ENCODE measurements around the gene MITF.

DNA sequence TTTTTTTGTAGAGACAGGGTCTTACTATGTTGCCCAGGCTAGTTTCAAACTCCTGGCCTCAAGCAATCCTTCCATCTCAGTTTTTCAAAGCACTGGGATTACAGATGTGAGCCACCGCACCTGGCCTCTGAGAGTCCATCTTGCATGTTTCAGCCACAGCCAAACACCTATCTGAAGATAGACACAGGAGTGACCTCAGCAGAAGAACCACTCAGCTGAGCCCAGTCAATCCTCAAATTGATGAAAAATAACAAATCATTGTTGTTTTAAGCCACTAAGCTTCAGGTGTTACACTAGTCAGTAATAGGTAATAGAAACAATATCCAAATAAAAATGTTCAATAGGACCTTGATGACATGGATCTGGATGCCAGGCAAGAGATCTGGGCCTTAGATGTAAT is 38.3 kb upstream of the MITF start:
- TF ChIP-seq, protein P1, sequence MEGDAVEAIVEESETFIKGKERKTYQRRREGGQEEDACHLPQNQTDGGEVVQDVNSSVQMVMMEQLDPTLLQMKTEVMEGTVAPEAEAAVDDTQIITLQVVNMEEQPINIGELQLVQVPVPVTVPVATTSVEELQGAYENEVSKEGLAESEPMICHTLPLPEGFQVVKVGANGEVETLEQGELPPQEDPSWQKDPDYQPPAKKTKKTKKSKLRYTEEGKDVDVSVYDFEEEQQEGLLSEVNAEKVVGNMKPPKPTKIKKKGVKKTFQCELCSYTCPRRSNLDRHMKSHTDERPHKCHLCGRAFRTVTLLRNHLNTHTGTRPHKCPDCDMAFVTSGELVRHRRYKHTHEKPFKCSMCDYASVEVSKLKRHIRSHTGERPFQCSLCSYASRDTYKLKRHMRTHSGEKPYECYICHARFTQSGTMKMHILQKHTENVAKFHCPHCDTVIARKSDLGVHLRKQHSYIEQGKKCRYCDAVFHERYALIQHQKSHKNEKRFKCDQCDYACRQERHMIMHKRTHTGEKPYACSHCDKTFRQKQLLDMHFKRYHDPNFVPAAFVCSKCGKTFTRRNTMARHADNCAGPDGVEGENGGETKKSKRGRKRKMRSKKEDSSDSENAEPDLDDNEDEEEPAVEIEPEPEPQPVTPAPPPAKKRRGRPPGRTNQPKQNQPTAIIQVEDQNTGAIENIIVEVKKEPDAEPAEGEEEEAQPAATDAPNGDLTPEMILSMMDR (IDR thresholded peaks at IDR 0.05): no peak
- TF ChIP-seq POLR2A (IDR thresholded peaks at IDR 0.05): no peak
- TF ChIP-seq POLR2AphosphoS5 (IDR thresholded peaks at IDR 0.05): no peak

Data from stomach (tissue), 4 donors.